Limb (tissue), 2 donors: Measurements from ENCODE around the gene TICAM2.

Source experiments
- DNase-seq, 2 donors: peaks; one replicate each; pipeline ENCODE4 v3.0.0-alpha.2; 2016; ENCODE audit errors: extremely low spot score in 2 of 2

TICAM2 gene

DNA sequence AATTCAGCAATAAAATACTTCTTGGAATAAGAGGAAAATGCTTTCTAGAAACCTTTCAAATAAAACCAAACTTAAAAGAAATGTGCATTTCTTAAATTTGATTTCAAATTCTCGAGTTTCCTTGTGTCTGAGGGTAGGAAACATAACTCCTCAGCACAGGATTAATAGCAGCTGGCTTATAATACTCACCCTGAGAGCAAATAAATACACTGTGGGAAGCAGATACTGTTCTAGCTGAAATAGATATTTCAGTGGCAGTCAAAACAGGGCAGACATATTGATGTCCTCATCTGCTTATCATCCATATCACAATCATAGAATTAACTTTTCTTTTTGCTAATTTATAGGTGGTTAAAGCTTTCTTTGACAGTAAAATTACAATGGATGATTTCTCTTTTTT, 33.6 kb downstream of the TICAM2 start:
- DNase-seq: no peak

DNA sequence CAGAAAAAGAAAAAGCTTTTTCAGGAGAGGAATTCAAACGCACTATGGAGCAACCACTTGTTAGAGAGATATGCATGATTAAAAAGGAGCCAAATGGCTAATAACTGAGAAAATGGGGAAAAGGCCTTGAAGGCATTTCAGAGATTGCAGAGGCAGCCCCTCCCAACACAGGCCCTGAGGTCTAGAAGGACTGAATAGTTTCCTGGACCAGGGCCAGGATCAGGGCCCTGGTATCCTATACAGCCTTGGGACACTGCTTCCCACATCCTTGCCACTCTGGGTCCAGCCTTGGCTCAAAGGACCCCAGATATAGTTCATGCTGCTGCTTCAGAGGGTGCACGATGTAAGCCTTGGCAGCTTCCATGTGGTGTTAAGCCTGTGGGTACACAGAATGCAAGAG, 37.0 kb downstream of the TICAM2 start:
- DNase-seq: no peak

DNA sequence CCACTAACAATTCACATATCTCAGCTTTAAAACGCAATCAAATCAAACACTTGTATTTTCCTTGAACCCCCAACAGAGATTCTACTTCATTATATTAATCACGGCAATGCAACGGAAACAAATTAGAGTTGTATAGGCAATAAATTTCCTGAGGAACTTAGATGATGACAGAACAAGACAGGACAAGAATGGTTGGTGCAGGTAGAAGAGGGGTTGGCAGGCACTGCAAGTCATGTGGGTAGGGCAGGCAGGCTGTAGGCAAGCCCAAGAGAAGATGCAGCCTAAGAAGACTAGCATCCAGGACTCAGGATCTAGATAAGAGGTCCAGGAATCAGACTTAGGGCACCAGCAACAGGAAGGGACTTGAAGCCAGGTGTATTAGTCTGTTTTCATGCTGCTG, 41.1 kb downstream of the TICAM2 start:
- DNase-seq: no peak

DNA sequence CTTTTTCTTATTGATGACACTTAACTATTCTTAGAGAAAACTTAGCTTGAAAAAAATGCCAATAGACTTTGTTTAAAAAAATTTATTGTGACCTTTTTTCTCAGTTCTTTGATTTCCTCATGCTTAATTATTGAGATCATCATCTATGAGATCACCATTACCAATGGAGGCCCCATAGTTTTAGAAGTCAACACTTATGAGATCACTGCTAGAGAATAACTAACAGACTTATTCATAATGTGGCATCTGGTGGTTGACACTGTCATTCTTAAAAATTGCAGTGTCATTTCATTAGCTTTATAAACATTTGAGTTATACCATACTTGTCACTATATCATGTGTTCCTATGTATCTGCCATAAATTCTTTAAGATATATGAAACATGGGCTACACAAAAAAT, 42.8 kb downstream of the TICAM2 start:
- no peak for DNase-seq

DNA sequence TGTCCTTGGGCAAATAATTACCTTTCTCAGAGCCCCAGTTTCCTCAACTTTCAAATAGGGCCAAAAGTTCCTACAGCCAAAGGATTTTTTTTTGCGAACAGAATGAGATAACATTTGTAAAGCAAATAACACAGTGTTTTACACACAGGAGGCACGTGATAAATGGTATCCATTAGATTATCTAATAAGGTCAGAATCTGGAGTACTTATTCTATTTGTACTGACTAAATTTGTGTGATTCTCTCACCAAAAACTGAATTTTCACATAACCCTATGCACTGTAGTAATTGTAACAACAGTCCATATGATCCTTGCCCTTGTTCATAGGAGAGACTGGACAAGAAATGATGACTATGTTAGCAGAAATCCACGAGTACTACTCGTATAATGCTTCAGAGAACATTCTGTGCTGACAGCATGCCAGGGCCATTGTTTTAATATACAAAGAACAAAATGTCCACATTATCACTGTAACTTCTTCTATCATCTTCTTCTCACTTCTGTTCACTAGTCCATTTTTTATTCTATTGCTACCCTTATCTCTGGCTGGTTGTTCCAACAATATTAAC, 43.8 kb downstream of the TICAM2 start:
- DNase-seq: no peak

DNA sequence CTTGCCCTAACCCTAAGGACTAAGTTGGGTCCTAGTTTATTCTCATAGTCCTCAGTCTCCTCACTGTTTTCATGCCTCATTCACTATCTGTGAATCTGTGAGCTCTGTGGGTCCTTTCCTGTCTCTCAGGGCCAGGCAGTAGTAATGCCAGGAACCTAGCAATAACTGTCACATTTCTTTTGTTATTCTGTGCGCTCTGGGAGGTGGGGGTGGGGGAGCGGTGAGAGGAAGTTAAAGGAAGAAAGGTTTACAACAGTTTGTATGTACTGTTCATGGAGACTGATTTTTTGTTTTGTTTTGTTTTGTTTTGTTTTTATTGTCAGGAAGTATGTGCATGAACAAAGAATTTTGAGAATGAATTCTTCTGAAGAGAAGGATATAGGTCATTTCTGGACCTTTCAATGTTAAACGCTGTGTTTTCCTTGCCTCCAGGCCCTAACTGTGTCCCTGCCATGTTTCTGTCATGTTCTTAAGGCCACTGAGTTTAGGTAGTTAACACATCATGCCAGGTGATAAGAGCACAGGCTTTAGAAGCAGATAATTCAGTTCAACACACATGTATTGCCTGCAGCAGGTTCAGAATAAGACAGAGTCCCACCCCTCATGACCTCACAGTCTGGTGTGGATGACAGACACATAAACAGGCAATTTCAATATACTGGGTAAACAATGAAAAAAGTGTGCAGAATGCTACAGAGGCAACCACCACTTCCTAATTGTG, 44.5 kb downstream of the TICAM2 start:
- DNase-seq: no peak

DNA sequence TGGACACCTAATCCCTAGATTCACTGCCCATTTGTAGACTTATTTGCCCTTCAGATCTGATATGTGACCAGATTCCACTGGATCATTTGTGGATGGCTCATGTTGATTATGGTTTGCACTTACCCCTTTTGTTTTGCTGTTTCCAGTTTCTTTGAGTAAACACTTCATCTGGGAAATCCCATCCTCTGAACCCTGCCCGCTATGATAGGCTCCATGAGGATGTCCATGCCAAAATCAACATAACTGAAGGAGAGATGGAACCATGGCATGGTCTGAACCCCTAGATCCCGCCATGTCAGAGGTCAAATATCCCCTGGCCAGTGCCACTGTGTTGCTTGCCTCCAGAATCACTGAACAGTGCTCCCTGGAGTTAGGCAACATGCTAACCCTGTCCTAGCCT, 46.0 kb downstream of the TICAM2 start:
- DNase-seq: no peak

DNA sequence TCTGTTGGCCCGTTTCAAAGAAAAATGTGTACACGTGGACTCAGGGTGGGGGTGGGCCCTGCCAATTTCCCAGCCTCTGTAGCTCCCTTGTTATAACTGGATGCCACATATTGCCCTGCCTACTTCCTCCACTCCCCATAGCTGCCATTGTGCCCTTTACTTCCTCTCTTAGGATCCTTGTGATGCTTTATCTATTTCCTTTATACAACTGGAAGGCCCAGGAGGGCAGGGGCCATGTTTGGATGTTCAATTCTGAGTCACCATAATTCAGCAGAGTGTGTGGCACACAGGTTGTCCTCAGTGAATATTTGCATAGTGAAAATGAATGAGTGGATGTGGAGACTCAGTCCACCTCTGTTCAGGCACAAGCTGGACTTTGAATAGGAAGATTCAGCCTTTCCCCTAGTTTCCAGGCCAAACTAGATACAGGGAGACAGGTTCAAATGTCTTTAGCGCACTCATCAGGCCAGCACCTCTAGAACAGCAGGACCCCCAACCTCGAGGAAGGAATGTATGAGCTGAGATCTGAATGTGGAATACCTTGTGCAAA, 47.1 kb downstream of the TICAM2 start:
- no peak for DNase-seq

DNA sequence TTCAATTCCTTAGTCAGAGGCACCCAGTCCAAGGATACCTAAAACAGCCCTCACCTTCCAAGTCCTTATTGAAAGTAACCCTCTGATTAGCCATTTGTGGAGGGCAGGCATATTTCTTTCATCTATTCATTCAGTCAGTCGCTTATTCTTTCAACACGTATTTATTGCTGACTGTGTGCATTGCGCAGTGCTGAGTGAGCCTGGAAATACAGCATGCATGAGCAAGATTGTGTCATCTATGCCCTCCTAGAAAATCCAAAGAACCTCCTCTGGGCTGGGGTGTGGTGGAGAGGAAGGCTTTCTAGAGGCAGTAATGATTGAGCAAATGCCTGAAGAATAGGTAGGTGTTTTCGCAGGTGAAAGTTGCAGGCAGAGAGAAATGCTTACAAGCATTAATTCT, 49.2 kb downstream of the TICAM2 start:
- no peak for DNase-seq

DNA sequence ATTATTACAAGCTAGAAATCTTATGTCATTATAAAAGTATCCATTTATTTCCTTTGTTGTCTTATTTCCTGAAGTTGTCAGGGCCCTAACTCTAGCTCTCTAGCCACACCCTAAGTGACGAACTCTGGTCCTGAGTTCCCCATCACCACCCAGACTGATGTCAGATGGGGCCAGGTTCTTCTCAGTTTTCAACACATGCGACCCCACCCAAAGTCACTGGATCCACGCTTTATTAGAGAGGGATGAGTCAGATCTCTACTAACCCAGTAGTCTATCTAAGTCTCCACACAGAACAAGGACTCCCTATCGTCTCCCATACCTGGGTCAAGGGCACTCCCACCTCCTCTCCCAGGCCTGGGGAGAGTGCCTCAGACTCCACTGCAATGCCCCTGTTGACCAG, 50.9 kb downstream of the TICAM2 start:
- no peak for DNase-seq

DNA sequence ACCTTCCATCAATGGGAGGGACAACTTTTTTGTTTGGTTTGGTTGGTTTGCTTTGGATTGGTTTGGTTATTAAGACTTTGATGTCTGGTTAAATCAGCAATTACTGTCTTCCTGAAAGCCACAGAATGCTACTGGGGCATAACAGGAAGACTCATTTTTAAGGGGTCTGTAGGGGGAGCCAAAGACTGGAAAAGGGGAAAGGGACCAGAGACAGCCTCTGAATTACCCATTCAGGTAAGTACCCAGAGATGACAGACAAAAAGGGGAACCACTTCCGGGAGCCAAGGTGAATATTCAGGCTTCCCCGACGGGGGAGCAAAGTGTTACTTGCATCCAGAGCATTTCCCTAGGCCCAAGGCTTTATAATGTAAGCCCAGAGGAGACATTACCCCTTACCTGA, 53.1 kb downstream of the TICAM2 start:
- DNase-seq: no peak

DNA sequence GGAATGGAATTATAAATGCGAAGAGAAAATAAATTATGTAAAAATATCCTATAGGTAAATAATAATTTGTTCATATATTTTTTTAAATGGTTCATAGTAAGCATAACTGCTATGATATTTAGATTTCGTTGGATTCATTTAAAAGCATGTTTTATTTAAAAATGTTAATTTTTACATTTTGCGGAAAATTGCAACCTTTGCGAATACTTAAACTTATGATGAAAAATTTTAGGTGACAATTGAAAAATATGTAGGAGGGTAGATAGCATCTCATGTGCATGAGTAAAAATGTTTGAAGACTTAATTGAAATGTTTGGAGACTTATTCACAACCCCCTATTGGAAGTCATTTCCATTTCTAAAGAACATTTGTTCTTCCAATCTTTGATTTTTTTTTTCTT, 53.6 kb downstream of the TICAM2 start:
- no peak for DNase-seq

DNA sequence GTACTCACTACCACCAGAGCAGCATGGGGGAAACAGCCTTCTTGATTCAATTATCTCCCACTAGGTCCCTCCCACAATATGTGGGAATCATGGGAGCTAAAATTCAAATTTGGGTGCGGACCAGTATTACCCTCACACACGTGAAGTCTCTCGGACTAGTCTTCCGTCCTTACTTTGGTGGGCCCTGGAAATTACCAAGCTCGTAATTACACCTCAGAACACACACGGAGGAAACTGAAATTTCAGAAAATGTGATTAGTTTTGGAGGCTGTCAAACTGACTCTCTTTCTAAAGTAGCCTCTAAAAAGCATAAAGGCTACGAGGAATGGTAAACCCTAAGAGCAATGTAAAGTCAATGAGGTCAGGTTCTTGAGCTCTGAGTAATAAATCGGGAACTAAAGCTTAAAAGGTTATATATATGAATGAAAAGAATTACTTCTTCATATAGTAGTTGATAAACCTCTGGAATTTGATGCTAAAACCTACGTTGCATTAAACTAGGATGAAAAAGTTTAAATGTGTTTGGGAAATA, 56.9 kb downstream of the TICAM2 start:
- no peak for DNase-seq

DNA sequence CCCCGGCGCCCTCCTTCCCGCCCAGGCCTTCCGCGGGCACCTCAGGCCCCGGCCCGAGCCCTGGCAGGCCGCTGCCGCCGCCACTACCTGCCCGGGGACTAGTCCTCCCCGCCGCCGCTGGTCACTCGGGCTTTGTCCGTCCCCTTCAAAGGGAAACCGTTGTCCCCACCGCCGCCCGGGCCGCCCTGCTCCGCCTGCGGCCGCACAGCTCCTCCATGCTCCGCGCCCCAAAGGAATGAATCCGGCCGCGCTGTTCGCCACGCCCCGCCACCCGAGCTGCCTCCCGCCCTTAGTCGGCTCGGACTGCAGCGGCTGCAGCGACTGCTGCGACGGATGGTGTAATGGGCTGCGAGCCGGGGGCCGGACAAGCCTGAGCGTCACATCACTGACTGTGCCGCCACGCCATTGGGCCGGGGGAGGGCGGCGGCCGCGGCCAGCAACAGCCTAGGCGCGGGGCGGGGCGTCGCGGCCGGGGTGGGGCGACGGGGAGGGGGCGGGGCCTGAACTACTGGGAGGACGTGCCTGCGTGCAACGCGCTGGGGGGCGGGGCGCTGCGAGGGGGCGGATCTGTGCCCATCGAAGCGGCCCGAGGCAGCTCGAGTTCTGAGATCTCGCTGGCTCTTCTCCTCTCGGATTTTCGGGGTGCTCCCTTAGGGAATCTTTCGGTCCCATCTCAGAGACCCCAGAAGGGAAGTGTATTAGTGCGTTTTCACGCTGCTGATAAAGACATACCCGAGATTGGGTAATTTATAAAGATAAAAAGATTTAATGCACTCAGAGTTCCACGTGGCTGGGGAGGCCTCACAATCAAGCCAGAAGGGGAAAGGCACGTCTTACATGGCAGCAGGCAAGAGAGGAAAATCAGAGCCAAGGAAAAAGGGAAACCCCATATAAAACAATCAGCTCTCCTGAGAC, 57.6 kb downstream of the TICAM2 start, which contains the start of gene FEM1C:
Gene FEM1C, minus strand, starts transcription at position 340 of the 915 bp plus-strand sequence. CDS start 1,282 bp downstream, outside the sequence.
- peak; percentile 96 to 100 for DNase-seq

DNA sequence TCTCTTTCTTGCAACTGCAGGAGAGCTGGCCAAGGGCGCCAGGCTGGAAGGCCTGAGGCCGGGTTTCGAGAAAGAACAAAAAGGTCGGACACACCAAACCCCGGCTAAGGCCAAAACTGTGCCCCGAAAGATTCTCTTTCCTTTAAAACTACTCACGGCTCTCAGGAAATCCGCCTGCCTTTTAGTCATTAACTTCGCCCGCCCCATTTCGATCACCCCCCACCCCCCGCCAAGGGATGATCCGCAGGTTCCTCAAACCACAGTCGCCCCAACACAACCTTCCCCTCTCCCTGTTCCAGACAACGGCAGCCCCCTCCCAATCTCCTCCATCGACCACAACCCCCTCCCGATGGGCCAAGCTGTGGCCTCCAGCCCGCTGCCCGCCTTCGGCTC, 58.2 kb downstream of the TICAM2 start:
- peak in 1 of 2 donors; percentile 59 for DNase-seq

DNA sequence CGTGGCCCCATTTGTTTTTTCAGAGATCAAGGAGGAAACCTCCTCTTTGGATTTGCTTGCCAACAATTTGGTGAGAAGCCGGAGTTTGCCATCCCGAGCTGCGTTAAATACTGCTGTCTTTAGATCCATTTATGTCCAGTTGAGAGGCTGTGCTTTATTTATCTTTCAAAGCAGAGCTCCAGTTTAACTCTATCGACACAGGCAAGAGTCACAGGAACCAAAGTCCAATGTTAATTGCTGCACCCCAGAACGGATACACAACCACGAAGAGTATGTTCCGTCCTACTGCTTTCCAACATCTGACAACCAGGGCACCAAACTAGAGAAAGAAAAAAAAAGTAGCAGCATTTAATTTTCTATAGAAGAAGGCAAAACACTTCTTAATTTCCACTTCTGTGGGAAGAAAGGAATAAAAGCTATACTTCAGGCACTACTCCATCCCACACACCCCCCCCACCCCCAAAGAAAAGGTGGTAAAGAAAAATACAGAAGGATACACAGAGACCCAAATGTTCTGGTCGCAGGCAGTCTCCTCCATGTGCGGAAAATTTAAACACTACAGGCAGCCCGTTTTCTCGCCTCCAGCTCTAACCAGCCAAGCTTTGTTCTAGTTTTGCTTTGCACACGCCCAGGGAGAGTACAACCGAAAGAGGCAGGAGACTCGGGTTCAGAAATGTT, 58.8 kb downstream of the TICAM2 start:
- DNase-seq: no peak

DNA sequence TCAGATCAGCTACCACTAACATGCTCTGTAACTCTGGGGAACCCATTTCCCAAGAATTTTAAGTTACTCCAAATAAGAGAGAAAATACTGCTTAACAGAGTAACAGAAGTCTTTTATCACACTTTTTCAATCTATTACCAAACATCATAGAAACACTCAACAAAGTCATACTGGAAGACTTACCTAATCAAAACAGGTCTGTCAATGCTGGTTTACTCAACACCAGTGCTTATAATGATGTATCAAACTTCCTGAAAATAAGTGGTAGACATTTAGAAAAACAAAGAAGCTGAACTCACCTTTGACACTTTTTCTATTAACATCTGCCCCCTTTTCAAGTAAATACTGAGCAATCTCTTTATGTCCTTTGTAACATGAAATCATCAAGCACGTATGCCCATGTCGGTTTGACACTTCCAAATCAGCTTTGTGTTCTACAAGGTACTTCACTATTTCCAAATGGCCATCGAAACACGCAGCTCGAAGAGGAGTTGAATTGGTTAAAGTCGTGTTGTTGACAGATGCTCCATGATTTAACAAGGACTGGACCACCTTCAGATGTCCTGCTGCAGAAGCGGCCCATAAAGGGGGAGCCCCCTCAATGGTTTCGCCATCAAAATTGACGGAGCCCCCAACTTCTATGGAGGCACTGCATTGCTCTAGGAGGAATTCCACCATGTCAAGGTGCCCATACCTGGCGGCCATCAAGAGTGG, 59.5 kb downstream of the TICAM2 start:
- DNase-seq: no peak

DNA sequence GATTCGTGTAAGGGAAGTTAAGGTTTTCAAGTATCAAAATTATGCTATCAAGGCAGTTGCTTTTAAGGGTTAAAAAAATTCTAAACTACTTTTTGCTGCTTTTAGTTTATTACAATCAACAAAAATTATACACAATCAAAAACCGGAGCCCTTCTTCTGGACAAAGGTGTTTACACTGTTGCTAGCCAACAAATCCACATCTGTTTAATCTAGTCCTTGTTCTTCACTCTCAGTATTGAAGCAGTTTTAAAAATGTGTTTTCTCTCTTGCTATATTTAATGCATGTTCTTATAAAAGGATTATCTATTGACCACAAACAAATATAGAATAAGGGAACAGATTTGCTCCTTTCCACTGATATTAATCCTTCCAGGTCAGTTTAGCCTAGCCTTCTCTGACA, 60.2 kb downstream of the TICAM2 start:
- peak in 1 of 2 donors; percentile 18 for DNase-seq

DNA sequence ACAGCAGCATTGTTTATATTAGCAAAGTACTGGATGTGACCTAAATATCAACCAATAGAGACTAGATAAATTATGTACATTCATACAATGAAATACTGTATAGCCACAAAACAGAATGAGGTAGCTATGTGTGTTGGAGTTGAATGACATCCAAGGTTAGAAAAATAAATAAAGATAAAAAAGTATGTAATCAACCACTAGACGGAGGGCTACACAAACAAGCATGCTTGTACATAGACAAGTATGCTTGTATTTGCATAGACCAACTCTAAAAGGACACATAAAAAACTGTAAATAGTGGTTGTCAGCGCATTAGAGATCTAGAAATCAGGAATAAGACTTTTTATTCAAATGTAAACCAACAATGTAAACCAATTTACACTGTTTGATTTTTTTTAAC, 60.7 kb downstream of the TICAM2 start:
- no peak for DNase-seq

DNA sequence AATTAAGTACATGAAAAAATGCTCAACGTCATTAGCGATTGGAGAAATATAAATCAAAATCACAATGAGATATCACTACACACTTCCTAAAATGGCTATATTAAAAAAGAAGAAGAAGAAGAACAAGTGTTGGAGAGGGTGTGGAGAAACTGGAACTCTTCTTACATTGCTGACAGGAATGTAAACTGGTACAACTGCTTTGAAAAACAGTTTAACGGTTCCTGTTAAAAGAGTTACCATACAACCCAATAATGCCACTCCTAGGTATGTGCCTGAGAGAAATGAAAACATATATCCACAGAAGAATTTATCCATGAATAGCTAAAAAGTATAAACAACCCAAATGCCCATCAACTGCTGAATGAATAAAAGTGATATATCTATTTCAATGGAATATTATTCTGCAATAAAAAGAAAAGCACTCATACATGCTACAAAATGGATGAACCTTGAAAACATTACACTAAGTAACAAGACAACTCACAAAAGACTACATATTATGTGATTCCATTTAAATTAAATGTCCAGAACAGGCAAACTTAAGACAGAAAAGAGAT, 66.7 kb downstream of the TICAM2 start:
- DNase-seq: no peak
